HepG2 (cell line): Measurements from ENCODE around the gene ART5. TPM values are rescaled to one million over a fixed set of nuclear protein-coding genes. Genes with fewer than 3 reads are reported as not detected.

ENCODE experiments used
- ATAC-seq: fragments of 200-7000 bp; cut with Tn5 transposase; 3 replicates; pipeline ENCODE4 v1.9.1; 2020; ENCODE audit warnings: mild to moderate bottlenecking, moderate library complexity
- BruUV-seq: library from RNA; stranded (reverse); fragments of 400-500 nt; replicated peaks from 2 replicates; lab custom pipeline; 2021; lab: Mats Ljungman, UMichigan
- CTCF ChIA-PET: fragments of 300-600 bp; formaldehyde crosslinking; extraction: SDS; loops from one replicate; lab custom pipeline; 2021; ENCODE audit warnings: low total read pairs, inconsistent platforms, low intra/inter-chr PET ratio; lab: Yijun Ruan, JAX
- POLR2A ChIA-PET: fragments of 350-600 bp; sonication (Branson Sonifier 250); formaldehyde crosslinking; loops from one replicate; lab custom pipeline; 2020; ENCODE audit warnings: antibody characterized with exemption, inconsistent platforms; lab: Yijun Ruan, JAX
- DNase-seq: peaks from one replicate; pipeline ENCODE4 v3.0.0-alpha.2; 2015; ENCODE audit warnings: low spot score
- FAIRE-seq: peaks from 3 replicates; lab custom pipeline; 2011; peaks lifted over from hg19 to GRCh38; lab: Jason Lieb, UNC
- H2AFZ ChIP-seq: one replicate; pipeline ENCODE4 v1.6.1; 2011; ENCODE audit warnings: low read length, inconsistent platforms
- H3K27ac ChIP-seq: fragments of 300-600 bp; 3 replicates; pipeline ENCODE4 v1.8.0; 2011; ENCODE audit warnings: mixed run types, mild to moderate bottlenecking, mixed read lengths, low read length, inconsistent platforms; ENCODE audit not compliant: insufficient read depth; ENCODE audit errors: extremely low read length
- H3K27me3 ChIP-seq, 2 experiments: fragments of 200-600 bp in 1 of 2; 2 replicates in 1 of 2; 3 replicates in 1 of 2; pipeline versions ENCODE4 v1.6.0 to v1.8.0; 2011; ENCODE audit warnings: low read length in 2 of 2, mild to moderate bottlenecking in 2 of 2, moderate library complexity in 2 of 2, inconsistent platforms in 1 of 2; ENCODE audit not compliant: insufficient read depth in 2 of 2, control insufficient read depth in 1 of 2
- H3K36me3 ChIP-seq, 2 experiments: fragments of 200-600 bp in 1 of 2; replicated peaks in 1 of 2; 2 replicates in 1 of 2; 3 replicates in 1 of 2; pipeline versions ENCODE4 v1.5.1 to v1.8.0; 2011; ENCODE audit warnings: low read length in 2 of 2, inconsistent platforms in 1 of 2; ENCODE audit not compliant: insufficient read depth in 2 of 2, control insufficient read depth in 1 of 2
- H3K4me1 ChIP-seq: 2 replicates; pipeline ENCODE4 v1.5.1; 2012; ENCODE audit warnings: low read length, inconsistent platforms; ENCODE audit not compliant: insufficient read depth
- H3K4me2 ChIP-seq: 2 replicates; pipeline ENCODE4 v1.6.0; 2011; ENCODE audit warnings: low read depth, low read length, inconsistent platforms
- H3K4me3 ChIP-seq, 3 experiments: fragments of 200-600 bp in 1 of 3; sonication (generic), shearing (Covaris generic) in 1 of 3; replicated peaks in 1 of 3; 2 replicates each; pipeline ENCODE4 v1.5.1; 2011 to 2016; ENCODE audit warnings: low read length in 3 of 3, inconsistent platforms in 2 of 3, low read depth in 2 of 3, mild to moderate bottlenecking in 2 of 3, control low read depth in 1 of 3, mixed read lengths in 1 of 3; ENCODE audit not compliant: insufficient read depth in 1 of 3
- H3K79me2 ChIP-seq: one replicate; pipeline ENCODE4 v1.6.1; 2011; ENCODE audit warnings: low read length, inconsistent platforms; ENCODE audit not compliant: insufficient read depth
- H3K9ac ChIP-seq: 2 replicates; pipeline ENCODE4 v1.6.0; 2011; ENCODE audit warnings: mild to moderate bottlenecking, low read depth, low read length, inconsistent platforms; ENCODE audit not compliant: insufficient read depth
- H3K9me3 ChIP-seq: 2 replicates; pipeline ENCODE4 v1.5.1; 2012; ENCODE audit warnings: mild to moderate bottlenecking, low read length
- H4K20me1 ChIP-seq: 2 replicates; pipeline ENCODE4 v1.6.0; 2011; ENCODE audit warnings: inconsistent platforms, mild to moderate bottlenecking, low read length, moderate library complexity; ENCODE audit not compliant: insufficient read depth
- CBX5 ChIP-seq: sonication (generic); formaldehyde crosslinking; IDR thresholded peaks from 2 replicates; pipeline ENCODE4 v1.4.0; 2020; ENCODE audit warnings: missing genetic modification reagents, borderline replicate concordance
- MAFG ChIP-seq: sonication (generic); formaldehyde crosslinking; IDR thresholded peaks from 2 replicates; pipeline ENCODE4 v1.5.1; 2020; ENCODE audit warnings: mild to moderate bottlenecking, missing genetic modification reagents
- MIER3 ChIP-seq: IDR thresholded peaks from 2 replicates; pipeline ENCODE4 v1.6.1; 2016; ENCODE audit warnings: missing compliant biosample characterization, borderline replicate concordance
- POLR2A ChIP-seq, 2 experiments: IDR thresholded peaks; 2 replicates each; pipeline ENCODE4 v1.6.1; 2011; ENCODE audit warnings: low read depth in 2 of 2, low read length in 2 of 2, mild to moderate bottlenecking in 1 of 2, moderate library complexity in 1 of 2; ENCODE audit not compliant: insufficient read depth in 1 of 2
- ZNF160 ChIP-seq: sonication (generic); formaldehyde crosslinking; IDR thresholded peaks from 2 replicates; pipeline ENCODE4 v1.8.0; 2022; ENCODE audit warnings: mild to moderate bottlenecking, inconsistent platforms, missing genetic modification reagents
- ZNF501 ChIP-seq: sonication (generic); formaldehyde crosslinking; IDR thresholded peaks from 2 replicates; pipeline ENCODE4 v1.5.1; 2020; ENCODE audit warnings: mild to moderate bottlenecking, moderate library complexity, missing genetic modification reagents
- ZNF674 ChIP-seq: sonication (generic); formaldehyde crosslinking; IDR thresholded peaks from 2 replicates; pipeline ENCODE4 v1.5.0; 2020; ENCODE audit warnings: low read depth, mild to moderate bottlenecking, missing genetic modification reagents
- ZSCAN30 ChIP-seq: sonication (generic); formaldehyde crosslinking; IDR thresholded peaks from 2 replicates; pipeline ENCODE4 v1.5.0; 2020; ENCODE audit warnings: mild to moderate bottlenecking, missing genetic modification reagents
- WGBS: methylation state at CpG from one replicate; pipeline ENCODE4 v1.1.6; 2017; ENCODE audit warnings: low lambda C conversion rate; 5-methylcytosine and 5-hydroxymethylcytosine counted together
- in situ Hi-C: cut with HindIII; loops from 2 replicates; pipeline ENCODE4 v1.10.0; 2017; ENCODE audit warnings: low pct_unique_long_range_greater_than_20kb; ENCODE audit not compliant: extremely low pct_ligation_motif_present
- intact Hi-C: fragments of 100-400 bp; cut with micrococcal nuclease; formaldehyde crosslinking; loops from one replicate; pipeline ENCODE4 v1.10.0; 2022; ENCODE audit not compliant: unreplicated experiment
- polyA plus RNA-seq, 8 experiments: library from polyadenylated mRNA; depleted of rRNA in 3 of 8; stranded (reverse) in 7 of 8; unstranded in 1 of 8; fragments of >200 nt; fragmentation: Illumina TruSeq in 4 of 8; extraction: Trizol in 4 of 8; gene quantifications; 2 replicates each; pipeline versions ENCODE4 v1.2.1 to v1.2.3, GENCODE V29; 2011 to 2016; ENCODE audit warnings: low read depth in 4 of 8, missing spikeins in 1 of 8, mixed read lengths in 1 of 8; ENCODE audit not compliant: insufficient read depth in 1 of 8
- total RNA-seq, 5 experiments: library from RNA; depleted of rRNA; stranded (reverse); fragments of >200 nt; fragmentation: Illumina TruSeq; extraction: Trizol; gene quantifications; 2 replicates each; pipeline ENCODE4 v1.2.3, GENCODE V29; 2016; ENCODE audit warnings: low read depth in 1 of 5
- TF ChIP-seq, protein P1 (sequence below): sonication (generic); IDR thresholded peaks from 2 replicates; pipeline ENCODE4 v1.6.1; 2016; ENCODE audit warnings: low read depth, borderline replicate concordance

The ART5 gene
- total and polyA plus RNA-seq, 2 of the 13 experiments (the other 11 are each of a cell fraction or from before 2014, with no cell fraction given), result 0.55 to 0.93 TPM

DNA sequence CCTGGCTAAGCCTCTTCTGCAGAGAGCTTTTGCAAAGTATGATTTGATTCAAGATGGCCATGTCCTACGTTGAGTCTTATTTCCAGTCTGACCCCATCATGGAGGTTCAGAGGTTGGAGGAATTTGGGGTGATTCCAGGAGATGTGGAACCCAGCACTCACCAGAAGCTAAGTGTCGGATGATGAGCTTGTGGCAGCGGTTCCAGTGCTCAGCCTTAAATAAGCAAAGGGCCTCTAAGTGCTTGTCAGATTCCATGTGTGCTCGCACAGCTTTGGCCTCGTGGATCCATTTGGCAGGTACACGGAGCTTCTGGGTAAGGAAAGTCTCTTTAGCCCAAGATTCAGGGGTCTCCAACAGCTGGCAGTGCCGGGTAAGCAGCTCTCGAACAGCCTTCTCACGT lies 41.2 kb upstream of the ART5 start:
- Histone ChIP-seq H3K4me1 (no peaks in the 10 kb centered on the region), H3K4me2 (no peak overlapping the region), H4K20me1 (no peaks in the 10 kb centered on the region), H3K9ac (no peak overlapping the region), H3K27ac (no peak overlapping the region), H3K27me3 (no peaks in the 10 kb centered on the region), H3K4me3 (no peak overlapping the region), H2AFZ (no peak overlapping the region), H3K79me2 (no peaks in the 10 kb centered on the region), H3K9me3 (no peaks in the 10 kb centered on the region), H3K36me3 (peaks cover 17 to 89% of the 10 kb centered on the region in 2 experiments)
- 88% methylated on average over 2 of the region's 9 CpGs for WGBS
- no peak for DNase-seq
- no peak for FAIRE-seq
- BruUV-seq, result no TSS peak
- TF ChIP-seq MIER3 (CRISPR knock-in tag), result no peak
- no peak for TF ChIP-seq MAFG (CRISPR knock-in tag)
- no peak for TF ChIP-seq POLR2A (IDR thresholded peaks at IDR 0.05; ENCODE audit: insufficient read depth in 1 of 2, low read depth in 2 of 2, low read length in 2 of 2)
- no peak for TF ChIP-seq ZNF501 (CRISPR knock-in tag)
- TF ChIP-seq CBX5 (CRISPR knock-in tag), result no peak
- TF ChIP-seq ZNF674, result no peak
- TF ChIP-seq, protein P1, sequence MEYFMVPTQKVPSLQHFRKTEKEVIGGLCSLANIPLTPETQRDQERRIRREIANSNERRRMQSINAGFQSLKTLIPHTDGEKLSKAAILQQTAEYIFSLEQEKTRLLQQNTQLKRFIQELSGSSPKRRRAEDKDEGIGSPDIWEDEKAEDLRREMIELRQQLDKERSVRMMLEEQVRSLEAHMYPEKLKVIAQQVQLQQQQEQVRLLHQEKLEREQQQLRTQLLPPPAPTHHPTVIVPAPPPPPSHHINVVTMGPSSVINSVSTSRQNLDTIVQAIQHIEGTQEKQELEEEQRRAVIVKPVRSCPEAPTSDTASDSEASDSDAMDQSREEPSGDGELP, result no peak
- no peak for TF ChIP-seq ZNF160 (CRISPR knock-in tag)
- in situ Hi-C loops (no loop called here), intact Hi-C loops (no loop called here)
- ATAC-seq, result no peak
- ChIA-PET POLR2A (no interaction called here), CTCF (no interaction called here)

DNA sequence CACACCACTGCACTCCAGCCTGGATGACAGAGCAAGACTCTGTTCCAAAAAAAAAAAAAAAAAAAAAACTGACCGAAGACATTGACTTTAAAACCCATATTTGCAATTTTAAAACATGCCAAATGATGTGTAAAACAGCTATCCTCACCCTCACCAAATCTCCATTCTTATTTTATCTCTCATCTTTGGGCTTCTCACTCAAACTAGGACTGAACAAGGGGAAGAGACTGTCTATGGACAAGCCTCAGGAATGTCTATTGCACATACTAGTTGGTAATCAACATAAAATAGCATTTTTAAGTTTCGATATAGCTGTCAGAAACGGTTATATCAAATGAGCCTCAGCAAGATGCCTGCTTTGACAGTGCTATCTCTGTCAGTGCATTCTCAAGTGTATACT lies 37.3 kb upstream of the ART5 start:
- ChIA-PET CTCF (no interaction called here), POLR2A (no interaction called here)
- no peak for FAIRE-seq

More for the DNA sequence above, 37.3 kb upstream of the ART5 start:
- Histone ChIP-seq H3K27me3 (no peaks in the 10 kb centered on the region), H3K4me1 (no peaks in the 10 kb centered on the region), H3K4me2 (no peak overlapping the region), H3K36me3 (peaks cover 28 to 90% of the 10 kb centered on the region in 2 experiments), H2AFZ (no peak overlapping the region), H3K9ac (no peak overlapping the region), H3K27ac (no peak overlapping the region), H3K9me3 (no peaks in the 10 kb centered on the region), H3K79me2 (no peaks in the 10 kb centered on the region), H3K4me3 (no peak overlapping the region), H4K20me1 (no peaks in the 10 kb centered on the region; the same call in 1 of the 2 replicates)
- DNase-seq (no peak), ATAC-seq (no peak)
- no peak for TF ChIP-seq ZSCAN30 (CRISPR knock-in tag)
- WGBS, result 98% methylated on average over 3 of the region's 3 CpGs
- intact Hi-C loops (no loop called here), in situ Hi-C loops (no loop called here)
- no TSS peak for BruUV-seq
